Choroid plexus epithelial cell (primary cell): Measurements from ENCODE around the gene FAM9B.

Experiments used
- DNase-seq: peaks from one replicate; pipeline ENCODE4 v3.0.0-alpha.2; 2010; ENCODE audit warnings: low read depth
- H3K4me3 ChIP-seq: 2 replicates; pipeline ENCODE4 v1.5.1; 2011; ENCODE audit warnings: low read depth, mild to moderate bottlenecking, control low read depth, low read length, moderate library complexity
- TF ChIP-seq, protein P1 (sequence below): conservative IDR thresholded peaks from 2 replicates; pipeline ENCODE4 v1.5.1; 2011; ENCODE audit warnings: low read depth, mild to moderate bottlenecking, control low read depth, inconsistent platforms, low read length, moderate library complexity

Gene FAM9B

DNA sequence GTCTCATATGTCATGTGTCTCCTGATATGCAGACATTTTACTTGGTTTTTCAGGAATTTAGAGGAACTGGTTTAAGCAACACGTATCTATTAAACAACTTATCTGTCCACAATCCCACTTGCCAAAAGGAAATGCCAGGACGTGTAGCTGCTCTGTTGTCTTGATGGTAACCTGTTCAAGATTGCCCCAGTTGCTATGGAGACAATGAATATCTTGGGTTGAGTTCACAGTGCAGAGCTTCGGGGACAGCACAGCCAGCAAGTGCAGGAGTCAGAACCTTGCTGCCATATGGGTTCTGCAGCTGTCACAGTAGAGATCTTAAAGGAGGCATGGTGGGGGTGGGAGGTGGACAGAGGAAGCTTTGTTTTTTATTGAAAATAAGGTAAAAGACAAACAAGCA lies 28.7 kb upstream of the FAM9B start:
- no peak overlapping the region for H3K4me3 ChIP-seq
- no peak for DNase-seq
- TF ChIP-seq, protein P1, sequence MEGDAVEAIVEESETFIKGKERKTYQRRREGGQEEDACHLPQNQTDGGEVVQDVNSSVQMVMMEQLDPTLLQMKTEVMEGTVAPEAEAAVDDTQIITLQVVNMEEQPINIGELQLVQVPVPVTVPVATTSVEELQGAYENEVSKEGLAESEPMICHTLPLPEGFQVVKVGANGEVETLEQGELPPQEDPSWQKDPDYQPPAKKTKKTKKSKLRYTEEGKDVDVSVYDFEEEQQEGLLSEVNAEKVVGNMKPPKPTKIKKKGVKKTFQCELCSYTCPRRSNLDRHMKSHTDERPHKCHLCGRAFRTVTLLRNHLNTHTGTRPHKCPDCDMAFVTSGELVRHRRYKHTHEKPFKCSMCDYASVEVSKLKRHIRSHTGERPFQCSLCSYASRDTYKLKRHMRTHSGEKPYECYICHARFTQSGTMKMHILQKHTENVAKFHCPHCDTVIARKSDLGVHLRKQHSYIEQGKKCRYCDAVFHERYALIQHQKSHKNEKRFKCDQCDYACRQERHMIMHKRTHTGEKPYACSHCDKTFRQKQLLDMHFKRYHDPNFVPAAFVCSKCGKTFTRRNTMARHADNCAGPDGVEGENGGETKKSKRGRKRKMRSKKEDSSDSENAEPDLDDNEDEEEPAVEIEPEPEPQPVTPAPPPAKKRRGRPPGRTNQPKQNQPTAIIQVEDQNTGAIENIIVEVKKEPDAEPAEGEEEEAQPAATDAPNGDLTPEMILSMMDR = no peak

- TF ChIP-seq, protein P1 = no peak
- no peak overlapping the region for H3K4me3 ChIP-seq
- DNase-seq = no peak
Measured at GRCh38 chrX:9055354-9055753, 21.4 kb upstream of the FAM9B start.

DNA sequence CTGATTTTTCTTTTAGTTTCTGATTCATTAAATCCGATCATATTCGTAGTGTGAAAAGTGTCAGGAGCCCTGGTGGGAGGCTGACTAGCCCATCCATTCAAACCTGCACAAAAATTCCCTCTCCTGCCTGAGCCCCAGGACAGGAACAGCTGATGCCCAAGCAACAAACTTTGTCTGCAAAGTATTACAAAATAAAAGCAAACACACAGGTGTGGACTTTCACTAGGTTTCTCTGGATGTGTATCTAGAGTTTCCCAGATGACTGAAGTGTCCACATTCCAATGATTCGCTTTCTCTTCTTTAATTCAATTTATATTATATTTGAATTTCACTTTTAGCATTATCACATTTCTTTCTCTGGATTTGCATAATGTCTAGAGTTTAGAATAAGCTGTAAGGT lies 18.2 kb upstream of the FAM9B start:
- H3K4me3 ChIP-seq = no peak overlapping the region
- TF ChIP-seq, protein P1 = no peak
- no peak for DNase-seq

DNA sequence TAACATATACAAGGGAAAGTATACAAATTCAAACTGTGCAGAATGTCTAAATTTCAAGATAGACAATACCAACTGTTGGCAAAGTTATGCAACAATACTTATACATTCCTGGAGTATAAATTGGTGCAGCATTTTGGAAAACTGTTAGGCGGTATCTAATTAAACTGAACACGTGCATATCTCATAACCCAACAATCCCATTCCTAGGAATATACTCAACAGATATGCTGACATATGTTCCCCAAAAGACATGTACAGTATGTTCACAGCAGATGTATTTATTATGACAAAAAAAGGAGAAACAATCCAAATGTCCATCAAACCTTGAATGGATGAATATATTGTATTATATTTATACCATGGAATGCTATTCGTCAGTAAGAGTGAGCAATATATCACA lies 16.4 kb upstream of the FAM9B start:
- H3K4me3 ChIP-seq = no peak overlapping the region
- DNase-seq = no peak
- TF ChIP-seq, protein P1 = no peak

DNA sequence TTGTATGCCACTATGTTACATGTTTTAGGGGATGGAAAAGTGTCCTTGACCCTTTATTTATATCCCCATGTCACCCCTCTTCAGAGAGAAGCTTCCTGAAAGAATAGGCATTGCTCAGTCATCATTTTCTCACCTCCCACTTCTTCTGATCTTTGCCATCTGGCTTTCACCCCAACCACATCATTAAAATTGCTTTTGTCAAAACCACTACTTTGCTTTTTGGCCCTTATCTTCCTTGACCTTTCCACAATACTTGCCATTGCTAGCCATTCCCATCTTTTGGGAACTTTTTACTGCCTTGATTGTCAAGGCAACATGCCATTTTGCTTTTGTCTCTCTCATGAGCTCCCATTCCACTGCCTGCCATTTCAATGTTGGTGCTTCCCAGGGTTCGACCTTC lies 14.9 kb upstream of the FAM9B start:
- TF ChIP-seq, protein P1 = no peak
- no peak overlapping the region for H3K4me3 ChIP-seq
- DNase-seq = no peak

- no peak overlapping the region for H3K4me3 ChIP-seq
- TF ChIP-seq, protein P1 = no peak
Measured at GRCh38 chrX:9038244-9038643, 4.3 kb upstream of the FAM9B start.

DNA sequence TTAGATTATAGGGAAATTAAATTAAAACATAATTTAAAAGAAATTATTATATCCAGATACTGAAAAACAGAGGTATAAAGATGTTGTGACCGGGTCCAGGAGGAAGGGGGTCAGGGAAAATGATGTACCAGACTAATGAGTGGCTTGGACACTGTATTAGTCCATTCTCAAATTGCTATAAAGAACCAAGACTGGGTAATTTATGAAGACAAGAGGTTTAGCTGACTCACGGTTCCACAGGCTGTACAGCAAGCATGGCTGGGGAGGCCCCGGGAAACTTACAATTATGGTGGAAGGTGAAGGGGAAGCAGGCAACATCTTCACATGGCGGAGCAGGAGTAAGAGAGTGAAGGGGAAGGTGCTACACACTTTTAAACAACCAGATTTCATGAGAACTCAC lies 3.4 kb upstream of the FAM9B start:
- no peak for DNase-seq
- no peak overlapping the region for H3K4me3 ChIP-seq
- TF ChIP-seq, protein P1 = no peak

More at GRCh38 chrX:9038244-9038643, 4.3 kb upstream of the FAM9B start:
- DNase-seq = no peak
